Pancreas (tissue), 10 donors: ENCODE results near the gene WRAP73. TPM values are rescaled to one million over a fixed set of nuclear protein-coding genes. Genes with fewer than 3 reads are reported as not detected.

Source experiments
- ATAC-seq, 4 donors: fragments of 200-7000 bp; cut with Tn5 transposase; one replicate each; pipeline versions ENCODE4 v1.8.0 to v1.9.1; 2020; ENCODE audit warnings: mild to moderate bottlenecking in 4 of 4, moderate library complexity in 4 of 4
- DNase-seq, 6 donors: peaks; one replicate each; pipeline ENCODE4 v3.0.0-alpha.2; 2020
- FAIRE-seq: peaks from 2 replicates; lab custom pipeline; 2012; peaks lifted over from hg19 to GRCh38; lab: Jason Lieb, UNC
- H3K27ac ChIP-seq, 4 donors: fragments of 200-600 bp; sonication (generic); 1 replicate in 3 of 4; 2 replicates in 1 of 4; pipeline versions ENCODE4 v1.5.0 to v1.8.0; 2020
- H3K27me3 ChIP-seq, 4 donors: fragments of 200-600 bp; one replicate each; pipeline ENCODE4 v1.8.0; 2021
- H3K36me3 ChIP-seq, 3 donors: fragments of 200-600 bp; sonication (generic) in 1 of 3; one replicate each; pipeline versions ENCODE4 v1.5.0 to v1.8.0; 2020 to 2021
- H3K4me1 ChIP-seq, 3 donors: fragments of 200-600 bp; one replicate each; pipeline ENCODE4 v1.8.0; 2021
- H3K4me3 ChIP-seq, 4 donors: fragments of 200-600 bp; sonication (generic) in 2 of 4; one replicate each; pipeline versions ENCODE4 v1.5.0 to v1.8.0; 2020 to 2021
- H3K9me3 ChIP-seq, 4 donors: fragments of 200-600 bp; one replicate each; pipeline ENCODE4 v1.8.0; 2021
- CTCF ChIP-seq, 4 donors: fragments of 200-600 bp; sonication (generic) in 3 of 4; IDR thresholded peaks; one replicate each; pipeline versions ENCODE4 v1.5.0 to v1.8.0; 2021; ENCODE audit warnings: antibody characterized with exemption in 4 of 4
- WGBS, 2 donors: extraction: QIAGEN DNeasy Blood & Tissue Kit; methylation state at CpG; one replicate each; pipeline ENCODE4 v1.1.7; 2013; 5-methylcytosine and 5-hydroxymethylcytosine counted together
- intact Hi-C, 3 donors: fragments of 100-400 bp; cut with DNase I; formaldehyde crosslinking; loops; one replicate each; pipeline versions ENCODE4 v1.11.1 to v1.14.2; 2022
- polyA plus RNA-seq, 2 donors: library from polyadenylated mRNA; stranded (reverse); fragments of 200-250 nt; gene quantifications; one replicate each; pipeline ENCODE4 v1.2.3, GENCODE V29; 2013
- total RNA-seq, 6 donors: library from RNA; stranded (reverse); fragmentation: NEBNext Ultra II Directional in 4 of 6; extraction: Animal tissue kit (Norgen Biotek cat#: 25700) in 4 of 6; gene quantifications; one replicate each; pipeline versions ENCODE4 v1.2.1 to v1.2.4, GENCODE V29; 2021 to 2023
- donor health status: healthy with polysubstance abuse.
- donor health status: DM: no; HTN: no; CAD: no; lungs with moderate emphysema.
- donor health status: DM: no; HTN: no; CAD: no.
- donor health status: control.
- donor health status: control.
- donor health status: Bipolar disorder and iron deficiency.
- donor health status: DM: yes; HTN: yes; CAD: no.
- donor health status: DM: no; HTN: no; CAD: no.
- donor health status: DM: no; HTN: no; CAD: no.
- donor health status: DM: yes; HTN: yes; CAD: no.

Gene WRAP73
- total and polyA plus RNA-seq, 8 donors, result 6.7 to 26.2 (median 10.3) TPM

- H3K9me3 ChIP-seq, result no peaks in the 10 kb centered on the region
- no peaks in the 10 kb centered on the region for H3K27me3 ChIP-seq
- TF ChIP-seq CTCF (IDR thresholded peaks at IDR 0.05), result no peak
- H3K36me3 ChIP-seq, result no peaks in the 10 kb centered on the region
- intact Hi-C loops, result no loop called here
- H3K4me1 ChIP-seq, result no peaks in the 10 kb centered on the region
- FAIRE-seq (no peak), ATAC-seq (no peak), DNase-seq (no peak)
- no peak overlapping the region for H3K4me3 ChIP-seq
- no peak overlapping the region for H3K27ac ChIP-seq
- 64 to 78% methylated on average over 29 of the region's 29 CpGs for WGBS, 2 donors
Observed at GRCh38 chr1:3596663-3597598, 53.0 kb downstream of the WRAP73 start.

GRCh38 chr1:3595949-3596348 is 54.0 kb downstream of the WRAP73 start:
- no peaks in the 10 kb centered on the region for H3K36me3 ChIP-seq
- no peaks in the 10 kb centered on the region for H3K27me3 ChIP-seq
- DNase-seq (no peak), FAIRE-seq (no peak), ATAC-seq (no peak)
- TF ChIP-seq CTCF (IDR thresholded peaks at IDR 0.05), result no peak
- intact Hi-C loops, result no loop called here
- 65 to 78% methylated on average over 7 of the region's 7 CpGs for WGBS, 2 donors
- H3K4me1 ChIP-seq, result no peaks in the 10 kb centered on the region
- H3K9me3 ChIP-seq, result no peaks in the 10 kb centered on the region
- no peak overlapping the region for H3K27ac ChIP-seq
- no peak overlapping the region for H3K4me3 ChIP-seq

- intact Hi-C loops, result no loop called here
- no peak for TF ChIP-seq CTCF (IDR thresholded peaks at IDR 0.05)
- Histone ChIP-seq H3K9me3 (no peaks in the 10 kb centered on the region), H3K27ac (no peak overlapping the region), H3K36me3 (no peaks in the 10 kb centered on the region), H3K4me1 (no peaks in the 10 kb centered on the region), H3K4me3 (no peak overlapping the region), H3K27me3 (no peaks in the 10 kb centered on the region)
- ATAC-seq, result no peak
- DNase-seq, result no peak
- 59 to 74% methylated on average over 31 of the region's 31 CpGs for WGBS, 2 donors
- no peak for FAIRE-seq
Observed at GRCh38 chr1:3594706-3595377, 55.1 kb downstream of the WRAP73 start.

GRCh38 chr1:3593745-3594144 is 56.2 kb downstream of the WRAP73 start:
- Histone ChIP-seq H3K27ac (no peak overlapping the region), H3K4me1 (no peaks in the 10 kb centered on the region), H3K27me3 (no peaks in the 10 kb centered on the region), H3K36me3 (no peaks in the 10 kb centered on the region), H3K4me3 (no peak overlapping the region), H3K9me3 (no peaks in the 10 kb centered on the region)
- DNase-seq, result no peak
- 59 to 76% methylated on average over 10 of the region's 10 CpGs for WGBS, 2 donors
- FAIRE-seq, result no peak
- no peak for ATAC-seq
- intact Hi-C loops, result no loop called here
- no peak for TF ChIP-seq CTCF (IDR thresholded peaks at IDR 0.05)
